Neural cell (in vitro differentiated cells): Measurements from ENCODE around the gene MED13L. TPM values are rescaled to one million over a fixed set of nuclear protein-coding genes. Genes with fewer than 3 reads are reported as not detected.

ENCODE experiments used
- H2AFZ ChIP-seq: fragments of 200-600, 300-800 bp; sonication (generic), shearing (Covaris generic); 2 replicates; pipeline ENCODE4 v1.6.0; 2014; ENCODE audit warnings: low read depth, mild to moderate bottlenecking, antibody characterized with exemption, low read length, moderate library complexity
- H3F3A ChIP-seq: fragments of 200-600 bp; shearing (Covaris generic); 2 replicates; pipeline ENCODE4 v1.6.1; 2016; ENCODE audit warnings: mild to moderate bottlenecking, moderate library complexity, mixed read lengths, antibody characterized with exemption, low read length; ENCODE audit not compliant: insufficient read depth, poor library complexity, severe bottlenecking
- H3K27ac ChIP-seq: fragments of 200-600, 300-800 bp; sonication (generic), shearing (Covaris generic); 2 replicates; pipeline ENCODE4 v1.5.1; 2014; ENCODE audit warnings: mild to moderate bottlenecking, low read length, moderate library complexity
- H3K27me3 ChIP-seq: fragments of 300-800, 200-600 bp; sonication (generic), shearing (Covaris generic); 2 replicates; pipeline ENCODE4 v1.6.0; 2014; ENCODE audit warnings: mild to moderate bottlenecking, low read depth, low read length, moderate library complexity; ENCODE audit not compliant: insufficient read depth
- H3K36me3 ChIP-seq: fragments of 300-800, 200-600 bp; sonication (generic), shearing (Covaris generic); 2 replicates; pipeline ENCODE4 v1.5.1; 2014; ENCODE audit warnings: mild to moderate bottlenecking, antibody characterized with exemption, low read length, moderate library complexity; ENCODE audit not compliant: insufficient read depth
- H3K4me2 ChIP-seq: fragments of 300-800, 200-600 bp; sonication (generic), shearing (Covaris generic); 2 replicates; pipeline ENCODE4 v1.6.0; 2014; ENCODE audit warnings: mild to moderate bottlenecking, low read length
- H3K4me3 ChIP-seq: fragments of 300-800, 200-600 bp; sonication (generic), shearing (Covaris generic); 2 replicates; pipeline ENCODE4 v1.5.1; 2014; ENCODE audit warnings: mild to moderate bottlenecking, low read length, moderate library complexity
- H3K79me2 ChIP-seq: fragments of 200-600 bp; shearing (Covaris generic); replicated peaks from 2 replicates; pipeline ENCODE4 v1.6.0; 2014; ENCODE audit warnings: mild to moderate bottlenecking, low read length, moderate library complexity; ENCODE audit not compliant: insufficient read depth
- H3K9ac ChIP-seq: fragments of 300-800, 200-600 bp; sonication (generic), shearing (Covaris generic); 2 replicates; pipeline ENCODE4 v1.6.1; 2016; ENCODE audit warnings: mild to moderate bottlenecking, low read length, mixed read lengths
- H3K9me2 ChIP-seq: fragments of 200-600 bp; shearing (Covaris generic); 2 replicates; pipeline ENCODE4 v1.6.1; 2016; ENCODE audit warnings: mild to moderate bottlenecking, low read length, mixed read lengths; ENCODE audit not compliant: insufficient read depth
- H3K9me3 ChIP-seq: fragments of 200-600, 300-800 bp; sonication (generic), shearing (Covaris generic); 2 replicates; pipeline ENCODE4 v1.6.1; 2016; ENCODE audit warnings: mild to moderate bottlenecking, mixed run types, low read length, moderate library complexity, mixed read lengths
- H4K20me1 ChIP-seq: fragments of 200-600 bp; shearing (Covaris generic); 2 replicates; pipeline ENCODE4 v1.6.1; 2016; ENCODE audit warnings: mild to moderate bottlenecking, mixed run types; ENCODE audit not compliant: insufficient read depth
- CTCF ChIP-seq: fragments of 450-650 bp; IDR thresholded peaks from 2 replicates; pipeline ENCODE4 v1.5.1; 2014; ENCODE audit warnings: antibody characterized with exemption, mild to moderate bottlenecking, moderate library complexity; ENCODE audit not compliant: poor library complexity, severe bottlenecking
- EP300 ChIP-seq: fragments of 450-650 bp; conservative IDR thresholded peaks from 2 replicates; pipeline ENCODE4 v1.6.1; 2014; ENCODE audit warnings: antibody characterized with exemption, mild to moderate bottlenecking, moderate library complexity; ENCODE audit not compliant: poor library complexity, severe bottlenecking
- EZH2 ChIP-seq: fragments of 200-600, 300-800 bp; shearing (Covaris generic), sonication (generic); IDR thresholded peaks from 2 replicates; pipeline ENCODE4 v1.6.1; 2014; ENCODE audit warnings: antibody characterized with exemption, low read length, borderline replicate concordance, mild to moderate bottlenecking; ENCODE audit not compliant: insufficient read depth, poor library complexity, severe bottlenecking
- MXI1 ChIP-seq: fragments of 450-650 bp; conservative IDR thresholded peaks from 2 replicates; pipeline ENCODE4 v1.6.1; 2014; ENCODE audit warnings: antibody characterized with exemption, mild to moderate bottlenecking; ENCODE audit not compliant: poor library complexity, severe bottlenecking
- POLR2AphosphoS5 ChIP-seq: IDR thresholded peaks from 2 replicates; pipeline ENCODE4 v1.6.1; 2012
- RAD21 ChIP-seq: fragments of 450-650 bp; conservative IDR thresholded peaks from 2 replicates; pipeline ENCODE4 v1.6.1; 2014; ENCODE audit warnings: antibody characterized with exemption, mild to moderate bottlenecking, moderate library complexity
- REST ChIP-seq: IDR thresholded peaks from 2 replicates; pipeline ENCODE4 v1.6.1; 2012; ENCODE audit warnings: borderline replicate concordance
- SMC3 ChIP-seq: fragments of 450-650 bp; conservative IDR thresholded peaks from 2 replicates; pipeline ENCODE4 v1.6.1; 2014; ENCODE audit warnings: antibody characterized with exemption, mild to moderate bottlenecking, moderate library complexity; ENCODE audit not compliant: poor library complexity
- TAF1 ChIP-seq: IDR thresholded peaks from 2 replicates; pipeline ENCODE4 v1.6.1; 2012; ENCODE audit warnings: low read depth
- polyA plus RNA-seq: library from polyadenylated mRNA; depleted of rRNA; stranded (reverse); fragments of >200 nt; gene quantifications from 2 replicates; pipeline ENCODE4 v1.2.3, GENCODE V29; 2014

MED13L gene
- polyA plus RNA-seq, 1 donor from 2014 or later = 38.9 TPM

GRCh38 chr12:116282371-116283286, 5.1 kb upstream of the MED13L start:
- no peak for TF ChIP-seq TAF1
- no peak for TF ChIP-seq RAD21
- TF ChIP-seq REST = no peak
- TF ChIP-seq SMC3 = no peak
- no peak for TF ChIP-seq MXI1
- TF ChIP-seq EZH2 = no peak
- TF ChIP-seq EP300 = no peak
- TF ChIP-seq POLR2AphosphoS5 = no peak
- TF ChIP-seq CTCF = no peak
- Histone ChIP-seq H3K27ac (no peak overlapping the region), H3K4me3 (no peak overlapping the region), H3K9ac (no peak overlapping the region), H3K79me2 (no peaks in the 10 kb centered on the region), H2AFZ (no peak overlapping the region), H3K9me3 (no peaks in the 10 kb centered on the region), H3K4me2 (no peak overlapping the region), H3K36me3 (no peaks in the 10 kb centered on the region), H3K27me3 (no peaks in the 10 kb centered on the region), H4K20me1 (no peaks in the 10 kb centered on the region), H3F3A (no peaks in the 10 kb centered on the region), H3K9me2 (no peaks in the 10 kb centered on the region)

- Histone ChIP-seq H3K4me3 (no peak overlapping the region), H3F3A (peaks cover 3% of the 10 kb centered on the region), H4K20me1 (peaks cover 4% of the 10 kb centered on the region), H3K36me3 (no peaks in the 10 kb centered on the region), H3K9me2 (no peaks in the 10 kb centered on the region), H3K79me2 (peaks cover 7% of the 10 kb centered on the region), H3K9ac (no peak overlapping the region), H3K4me2 (no peak overlapping the region), H3K27ac (no peak overlapping the region), H3K27me3 (no peaks in the 10 kb centered on the region), H3K9me3 (no peaks in the 10 kb centered on the region), H2AFZ (no peak overlapping the region)
- no peak for TF ChIP-seq POLR2AphosphoS5
- no peak for TF ChIP-seq EZH2
- no peak for TF ChIP-seq MXI1
- no peak for TF ChIP-seq REST
- TF ChIP-seq RAD21 = no peak
- no peak for TF ChIP-seq CTCF
- no peak for TF ChIP-seq TAF1
- TF ChIP-seq EP300 = no peak
- no peak for TF ChIP-seq SMC3
These were observed 3.2 kb upstream of the MED13L start for GRCh38 chr12:116280595-116281290.
